HT-29 (cell line): ENCODE results near the gene ANKS1B. TPM values are rescaled to one million over a fixed set of nuclear protein-coding genes. Genes with fewer than 3 reads are reported as not detected.
"Not testable (repeated sequence)": the region's sequence is repeated elsewhere in the genome, so short reads cannot be mapped to it uniquely, and the experiment has no call there.

ENCODE experiments used
- DNase-seq: peaks from one replicate; pipeline ENCODE4 v3.0.0-alpha.2; 2015; ENCODE audit warnings: low spot score
- total RNA-seq: library from RNA; depleted of rRNA; stranded (reverse); fragments of >200 nt; shearing (Covaris generic); gene quantifications from 2 replicates; pipeline ENCODE4 v1.2.3, GENCODE V29; 2014

Gene ANKS1B
- total RNA-seq, 1 experiment from 2014 or later = not detected

- DNase-seq = no peak
These were observed 277.8 kb downstream of the ANKS1B start for GRCh38 chr12:99706736-99707473.

GRCh38 chr12:99704458-99704857 is 280.3 kb downstream of the ANKS1B start:
- DNase-seq = no peak

- no peak for DNase-seq
These were observed 280.7 kb downstream of the ANKS1B start for GRCh38 chr12:99704036-99704435.

- no peak for DNase-seq
These were observed 284.7 kb downstream of the ANKS1B start for GRCh38 chr12:99700032-99700431.

GRCh38 chr12:99695050-99695449 is 289.7 kb downstream of the ANKS1B start:
- DNase-seq = no peak

GRCh38 chr12:99686142-99686541 is 298.6 kb downstream of the ANKS1B start:
- DNase-seq = no peak

GRCh38 chr12:99680276-99680675 is 304.5 kb downstream of the ANKS1B start:
- no peak for DNase-seq

- DNase-seq = no peak
These were observed 314.1 kb downstream of the ANKS1B start for GRCh38 chr12:99670635-99671034.

GRCh38 chr12:99658671-99659349 is 325.9 kb downstream of the ANKS1B start:
- DNase-seq = no peak

GRCh38 chr12:99649551-99649950 is 335.2 kb downstream of the ANKS1B start:
- DNase-seq = no peak

GRCh38 chr12:99648183-99648582 is 336.6 kb downstream of the ANKS1B start:
- DNase-seq = no peak

- no peak for DNase-seq
These were observed 337.3 kb downstream of the ANKS1B start, which contains the start of gene GARIN6 for GRCh38 chr12:99647453-99647852. Gene GARIN6 (plus strand): TSS chr12:99647753. CDS start chr12:99648175, 422 bp downstream.

- DNase-seq = no peak
These were observed 340.1 kb downstream of the ANKS1B start for GRCh38 chr12:99644629-99645028.

GRCh38 chr12:99627459-99627858 is 357.3 kb downstream of the ANKS1B start:
- DNase-seq = no peak

GRCh38 chr12:99624591-99624990 is 360.1 kb downstream of the ANKS1B start:
- DNase-seq = not testable (repeated sequence)

- DNase-seq = no peak
These were observed 364.6 kb downstream of the ANKS1B start for GRCh38 chr12:99620159-99620479.

GRCh38 chr12:99619389-99620158 is 365.2 kb downstream of the ANKS1B start:
- DNase-seq = peak; percentile 38

- DNase-seq = no peak
These were observed 366.1 kb downstream of the ANKS1B start for GRCh38 chr12:99618657-99619056.

- DNase-seq = no peak
These were observed 373.1 kb downstream of the ANKS1B start for GRCh38 chr12:99611599-99611998.

GRCh38 chr12:99611117-99611516 is 373.6 kb downstream of the ANKS1B start:
- no peak for DNase-seq

- no peak for DNase-seq
These were observed 375.1 kb downstream of the ANKS1B start for GRCh38 chr12:99609455-99610181.

- DNase-seq = no peak
These were observed 384.3 kb downstream of the ANKS1B start for GRCh38 chr12:99600388-99600787.
